IPS-20b (cell line): Measurements from ENCODE around the gene ATP11C.

ENCODE experiments used
- H3K27ac ChIP-seq: one replicate; pipeline ENCODE4 v1.5.1; 2013; ENCODE audit warnings: low read length
- H3K27me3 ChIP-seq: 2 replicates; pipeline ENCODE4 v1.6.1; 2013; ENCODE audit warnings: mild to moderate bottlenecking, low read length, inconsistent platforms; ENCODE audit not compliant: insufficient read depth
- H3K36me3 ChIP-seq: 2 replicates; pipeline ENCODE4 v1.6.1; 2013; ENCODE audit warnings: low read depth, mild to moderate bottlenecking, inconsistent platforms, low read length, moderate library complexity; ENCODE audit not compliant: insufficient read depth
- H3K4me1 ChIP-seq: 2 replicates; pipeline ENCODE4 v1.6.1; 2013; ENCODE audit warnings: mild to moderate bottlenecking, control low read depth, inconsistent platforms, low read length, moderate library complexity; ENCODE audit not compliant: insufficient read depth
- H3K4me3 ChIP-seq: 2 replicates; pipeline ENCODE4 v1.5.1; 2013; ENCODE audit warnings: mild to moderate bottlenecking, low read length, inconsistent platforms
- H3K9ac ChIP-seq: 2 replicates; pipeline ENCODE4 v1.6.1; 2013; ENCODE audit warnings: low read depth, mild to moderate bottlenecking, inconsistent platforms, low read length, moderate library complexity
- H3K9me3 ChIP-seq: 2 replicates; pipeline ENCODE4 v1.6.1; 2013; ENCODE audit warnings: mild to moderate bottlenecking, low read depth, low read length, inconsistent platforms; ENCODE audit not compliant: insufficient read depth

The ATP11C gene

GRCh38 chrX:139826065-139827044, 106.5 kb downstream of the ATP11C start:
- no peaks in the 10 kb centered on the region for H3K9me3 ChIP-seq
- H3K4me3 ChIP-seq: no peak overlapping the region
- H3K27me3 ChIP-seq: no peaks in the 10 kb centered on the region
- peaks cover 32% of the 10 kb centered on the region for H3K4me1 ChIP-seq
- no peaks in the 10 kb centered on the region for H3K36me3 ChIP-seq
- H3K9ac ChIP-seq: no peak overlapping the region
- no peak overlapping the region for H3K27ac ChIP-seq

- Histone ChIP-seq H3K4me1 (peaks cover 32% of the 10 kb centered on the region), H3K9ac (no peak overlapping the region), H3K27me3 (no peaks in the 10 kb centered on the region)
Observed at GRCh38 chrX:139825618-139826017, 107.2 kb downstream of the ATP11C start.

GRCh38 chrX:139823806-139824205, 109.0 kb downstream of the ATP11C start:
- no peak overlapping the region for H3K9ac ChIP-seq
- no peak overlapping the region for H3K4me3 ChIP-seq
- H3K9me3 ChIP-seq: no peaks in the 10 kb centered on the region
- peaks cover 29% of the 10 kb centered on the region for H3K4me1 ChIP-seq
- H3K36me3 ChIP-seq: peaks cover 3% of the 10 kb centered on the region; the same call in 1 of the 2 replicates
- no peak overlapping the region for H3K27ac ChIP-seq
- H3K27me3 ChIP-seq: no peaks in the 10 kb centered on the region

More at GRCh38 chrX:139825618-139826017, 107.2 kb downstream of the ATP11C start:
- Histone ChIP-seq H3K27ac (no peak overlapping the region), H3K9me3 (no peaks in the 10 kb centered on the region), H3K4me3 (no peak overlapping the region), H3K36me3 (no peaks in the 10 kb centered on the region)

- H3K4me1 ChIP-seq: peaks cover 7% of the 10 kb centered on the region
- H3K9me3 ChIP-seq: no peaks in the 10 kb centered on the region
- H3K4me3 ChIP-seq: no peak overlapping the region
- H3K36me3 ChIP-seq: peaks cover 5% of the 10 kb centered on the region; the same call in 1 of the 2 replicates
- no peak overlapping the region for H3K9ac ChIP-seq
- no peak overlapping the region for H3K27ac ChIP-seq
- H3K27me3 ChIP-seq: no peaks in the 10 kb centered on the region
Observed at GRCh38 chrX:139820358-139820984, 112.4 kb downstream of the ATP11C start.

DNA sequence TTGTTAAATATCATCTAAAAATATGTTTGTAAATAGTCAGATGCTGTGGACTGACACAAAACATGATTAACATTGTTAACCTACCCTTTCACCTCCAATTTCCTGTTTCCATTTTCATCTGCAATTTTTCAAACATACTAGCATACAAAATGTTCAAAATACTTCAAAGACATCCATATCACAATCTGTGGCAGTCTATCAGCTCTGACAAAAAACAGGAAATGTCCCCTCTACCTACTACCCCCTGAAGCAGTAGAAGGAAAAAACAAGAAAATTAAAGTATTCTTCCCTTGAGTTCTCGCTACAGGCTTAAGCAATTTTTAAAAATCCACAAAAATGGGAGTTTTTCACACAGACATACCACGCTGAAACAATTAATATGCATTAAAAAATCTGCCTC, 116.6 kb downstream of the ATP11C start:
- H3K27ac ChIP-seq: no peak overlapping the region
- peaks cover 25% of the 10 kb centered on the region; the same call in 1 of the 2 replicates for H3K36me3 ChIP-seq
- no peaks in the 10 kb centered on the region for H3K9me3 ChIP-seq
- no peak overlapping the region for H3K4me3 ChIP-seq
- H3K9ac ChIP-seq: no peak overlapping the region
- H3K4me1 ChIP-seq: no peaks in the 10 kb centered on the region
- no peaks in the 10 kb centered on the region for H3K27me3 ChIP-seq

- Histone ChIP-seq H3K27me3 (no peaks in the 10 kb centered on the region), H3K4me3 (no peak overlapping the region), H3K9me3 (no peaks in the 10 kb centered on the region), H3K9ac (no peak overlapping the region), H3K36me3 (peaks cover 25% of the 10 kb centered on the region; the same call in 1 of the 2 replicates), H3K4me1 (no peaks in the 10 kb centered on the region), H3K27ac (no peak overlapping the region)
Observed at GRCh38 chrX:139815771-139816170, 117.1 kb downstream of the ATP11C start.

DNA sequence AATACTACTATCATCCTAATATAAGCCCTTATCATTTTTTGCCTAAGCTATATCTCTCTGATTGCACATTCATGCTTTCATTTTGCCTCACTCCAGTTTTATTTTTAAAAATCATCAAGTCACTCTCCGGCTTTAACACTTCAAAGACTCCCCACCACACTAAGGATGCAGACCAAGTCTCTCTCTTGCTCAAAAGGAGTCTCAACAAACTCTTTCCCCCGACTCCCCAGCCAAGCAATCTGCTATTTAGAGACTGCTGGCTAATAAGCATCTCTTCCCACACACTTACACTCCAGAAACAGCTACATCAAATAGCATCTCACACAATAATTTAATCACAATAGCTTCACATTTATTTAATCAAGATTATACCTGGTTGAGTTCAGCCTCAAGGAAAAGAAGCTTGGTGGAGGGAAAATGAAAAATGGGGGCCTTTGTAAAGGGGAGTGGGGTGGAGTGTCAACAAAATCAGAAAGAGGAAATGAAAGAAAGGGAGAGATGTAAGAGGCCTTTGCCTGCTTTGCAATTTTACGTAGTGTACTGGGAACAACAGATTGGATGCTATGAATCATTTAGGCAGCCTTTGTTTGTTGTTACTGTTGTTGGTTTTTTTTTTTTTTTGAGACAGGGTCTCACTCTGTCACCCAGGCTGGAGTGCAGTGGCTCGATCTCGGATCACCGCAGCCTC, 120.8 kb downstream of the ATP11C start:
- no peak overlapping the region for H3K4me3 ChIP-seq
- H3K27me3 ChIP-seq: no peaks in the 10 kb centered on the region
- no peak overlapping the region for H3K27ac ChIP-seq
- H3K4me1 ChIP-seq: no peaks in the 10 kb centered on the region
- H3K9ac ChIP-seq: no peak overlapping the region
- H3K36me3 ChIP-seq: peaks cover 20% of the 10 kb centered on the region; the same call in 1 of the 2 replicates
- H3K9me3 ChIP-seq: no peaks in the 10 kb centered on the region

DNA sequence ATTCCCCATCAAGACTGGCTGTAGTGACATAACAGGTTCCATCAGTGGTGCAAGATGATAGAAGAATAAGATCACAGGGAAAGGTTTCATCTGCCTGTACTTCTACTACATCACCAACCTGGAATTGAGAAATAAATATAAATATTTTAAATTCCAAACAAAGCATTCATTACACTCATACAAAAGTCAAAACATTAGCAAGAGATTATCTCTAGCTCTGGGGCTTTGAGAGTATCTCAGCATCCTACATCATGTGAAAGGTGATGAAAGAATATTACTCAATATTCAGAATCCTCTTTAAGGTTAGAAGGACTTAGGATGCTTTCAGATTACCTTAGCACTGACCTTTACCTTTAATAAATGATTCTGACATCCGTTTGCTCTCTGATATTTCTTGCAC, 128.4 kb downstream of the ATP11C start:
- no peaks in the 10 kb centered on the region for H3K4me1 ChIP-seq
- H3K9me3 ChIP-seq: no peaks in the 10 kb centered on the region
- H3K9ac ChIP-seq: no peak overlapping the region
- H3K27me3 ChIP-seq: no peaks in the 10 kb centered on the region
- no peak overlapping the region for H3K4me3 ChIP-seq
- peaks cover 26% of the 10 kb centered on the region for H3K36me3 ChIP-seq
- H3K27ac ChIP-seq: no peak overlapping the region

GRCh38 chrX:139803224-139803623, 129.6 kb downstream of the ATP11C start:
- Histone ChIP-seq H3K4me3 (no peak overlapping the region), H3K9ac (no peak overlapping the region), H3K9me3 (no peaks in the 10 kb centered on the region), H3K4me1 (no peaks in the 10 kb centered on the region), H3K27me3 (no peaks in the 10 kb centered on the region), H3K27ac (no peak overlapping the region), H3K36me3 (peaks cover 26% of the 10 kb centered on the region)

DNA sequence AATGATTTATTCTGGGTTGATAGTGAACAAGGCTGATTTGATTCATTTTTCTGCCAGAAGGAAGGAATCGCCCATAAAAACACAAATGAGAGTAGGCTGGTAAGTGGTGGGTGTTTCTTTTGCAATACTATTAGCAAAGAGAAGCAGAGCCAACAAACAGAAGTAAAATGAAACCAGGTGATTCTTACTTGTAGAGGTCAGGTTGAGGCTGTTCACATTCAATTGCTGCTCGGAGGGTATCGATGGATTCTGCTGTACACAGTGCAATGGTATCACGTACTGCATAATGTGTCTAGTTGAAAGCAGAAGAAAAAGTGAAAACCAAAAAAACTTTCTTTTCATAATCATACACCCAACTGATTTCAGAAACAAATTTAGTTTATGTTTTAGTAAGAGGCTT, 130.8 kb downstream of the ATP11C start:
- H3K9me3 ChIP-seq: no peaks in the 10 kb centered on the region
- no peak overlapping the region for H3K4me3 ChIP-seq
- H3K36me3 ChIP-seq: peaks cover 37% of the 10 kb centered on the region
- H3K27ac ChIP-seq: no peak overlapping the region
- no peaks in the 10 kb centered on the region for H3K4me1 ChIP-seq
- no peak overlapping the region for H3K9ac ChIP-seq
- H3K27me3 ChIP-seq: no peaks in the 10 kb centered on the region

DNA sequence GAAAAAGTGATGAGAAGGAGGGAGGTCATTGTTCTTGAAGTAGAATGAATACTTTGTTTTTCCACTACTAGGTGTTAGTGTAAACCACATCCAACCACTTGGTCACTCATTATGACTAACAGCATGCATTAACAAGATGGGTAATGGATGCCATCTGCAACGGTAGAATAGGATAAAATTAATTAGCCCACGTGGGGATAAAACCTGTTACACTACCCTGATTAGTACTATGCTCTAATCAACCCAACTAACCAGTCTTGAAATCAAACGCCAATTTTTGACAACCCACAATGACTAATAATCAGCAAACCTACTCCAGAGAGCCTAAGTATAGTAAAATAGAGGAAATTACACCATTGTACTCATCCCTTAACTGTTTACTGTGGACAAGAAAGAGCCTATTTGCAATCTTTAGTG, 131.4 kb downstream of the ATP11C start:
- no peaks in the 10 kb centered on the region for H3K27me3 ChIP-seq
- no peak overlapping the region for H3K4me3 ChIP-seq
- peaks cover 38% of the 10 kb centered on the region for H3K36me3 ChIP-seq
- H3K4me1 ChIP-seq: no peaks in the 10 kb centered on the region
- H3K27ac ChIP-seq: no peak overlapping the region
- H3K9me3 ChIP-seq: no peaks in the 10 kb centered on the region
- no peak overlapping the region for H3K9ac ChIP-seq
